Astrocyte (in vitro differentiated cells and primary cell): ENCODE data around the gene CISD1. TPM values are rescaled to one million over a fixed set of nuclear protein-coding genes. Genes with fewer than 3 reads are reported as not detected.

Experiments used
- DNase-seq: peaks from one replicate; pipeline ENCODE4 v3.0.0-alpha.2; 2010; ENCODE audit warnings: low read depth
- FAIRE-seq: peaks from 2 replicates; lab custom pipeline; 2011; peaks lifted over from hg19 to GRCh38; lab: Jason Lieb, UNC
- H2AFZ ChIP-seq: 2 replicates; pipeline ENCODE4 v1.6.0; 2012; ENCODE audit warnings: low read depth, low read length, inconsistent platforms
- H3K27ac ChIP-seq: 2 replicates; pipeline ENCODE4 v1.5.1; 2011; ENCODE audit warnings: low read depth, low read length, inconsistent platforms
- H3K27me3 ChIP-seq: 2 replicates; pipeline ENCODE4 v1.6.0; 2011; ENCODE audit warnings: low read length, inconsistent platforms; ENCODE audit not compliant: insufficient read depth
- H3K36me3 ChIP-seq: 2 replicates; pipeline ENCODE4 v1.5.1; 2011; ENCODE audit warnings: low read length, inconsistent platforms; ENCODE audit not compliant: insufficient read depth
- H3K4me1 ChIP-seq: 2 replicates; pipeline ENCODE4 v1.5.1; 2011; ENCODE audit warnings: low read length, inconsistent platforms; ENCODE audit not compliant: insufficient read depth
- H3K4me2 ChIP-seq: 2 replicates; pipeline ENCODE4 v1.6.0; 2012; ENCODE audit warnings: low read length, inconsistent platforms
- H3K4me3 ChIP-seq: 2 replicates; pipeline ENCODE4 v1.5.1; 2011; ENCODE audit warnings: low read depth, mild to moderate bottlenecking, low read length, inconsistent platforms; ENCODE audit not compliant: insufficient read depth
- H3K79me2 ChIP-seq: 2 replicates; pipeline ENCODE4 v1.6.0; 2012; ENCODE audit warnings: mild to moderate bottlenecking, low read length, inconsistent platforms; ENCODE audit not compliant: insufficient read depth
- H3K9ac ChIP-seq: 2 replicates; pipeline ENCODE4 v1.6.0; 2012; ENCODE audit warnings: mild to moderate bottlenecking, low read length, inconsistent platforms
- H3K9me3 ChIP-seq: 2 replicates; pipeline ENCODE4 v1.5.1; 2012; ENCODE audit warnings: low read depth, mild to moderate bottlenecking, low read length, inconsistent platforms; ENCODE audit not compliant: insufficient read depth
- H4K20me1 ChIP-seq: 2 replicates; pipeline ENCODE4 v1.6.0; 2012; ENCODE audit warnings: low read length, inconsistent platforms; ENCODE audit not compliant: insufficient read depth
- H3K27ac Mint-ChIP-seq: one replicate; pipeline ENCODE4 v1.8.0; 2021; ENCODE audit warnings: mild to moderate bottlenecking, mixed read lengths; ENCODE audit not compliant: unreplicated experiment
- H3K27me3 Mint-ChIP-seq: one replicate; pipeline ENCODE4 v1.8.0; 2021; ENCODE audit warnings: low read depth, mixed read lengths; ENCODE audit not compliant: unreplicated experiment
- H3K36me3 Mint-ChIP-seq: one replicate; pipeline ENCODE4 v1.8.0; 2021; ENCODE audit warnings: low read depth, mixed read lengths; ENCODE audit not compliant: unreplicated experiment
- H3K4me1 Mint-ChIP-seq: one replicate; pipeline ENCODE4 v1.8.0; 2021; ENCODE audit warnings: low read depth, mixed read lengths; ENCODE audit not compliant: unreplicated experiment
- H3K4me3 Mint-ChIP-seq: one replicate; pipeline ENCODE4 v1.8.0; 2021; ENCODE audit warnings: mild to moderate bottlenecking, moderate library complexity, mixed read lengths; ENCODE audit not compliant: unreplicated experiment
- H3K9me3 Mint-ChIP-seq: one replicate; pipeline ENCODE4 v1.8.0; 2021; ENCODE audit warnings: mild to moderate bottlenecking, mixed read lengths; ENCODE audit not compliant: unreplicated experiment
- EZH2 ChIP-seq: IDR thresholded peaks from 2 replicates; pipeline ENCODE4 v1.6.1; 2012; ENCODE audit warnings: mild to moderate bottlenecking, low read length, inconsistent platforms; ENCODE audit not compliant: insufficient read depth
- total RNA-seq: library from RNA; stranded (reverse); gene quantifications from 2 replicates; pipeline ENCODE4 v1.2.1, GENCODE V29; 2021
- TF ChIP-seq, protein P1 (sequence below): IDR thresholded peaks from 2 replicates; pipeline ENCODE4 v1.5.1; 2011; ENCODE audit warnings: low read depth, mild to moderate bottlenecking, inconsistent platforms, low read length, moderate library complexity; ENCODE audit not compliant: insufficient read depth

CISD1 gene
- total RNA-seq, 1 donor from 2014 or later: 36.3 TPM

DNA sequence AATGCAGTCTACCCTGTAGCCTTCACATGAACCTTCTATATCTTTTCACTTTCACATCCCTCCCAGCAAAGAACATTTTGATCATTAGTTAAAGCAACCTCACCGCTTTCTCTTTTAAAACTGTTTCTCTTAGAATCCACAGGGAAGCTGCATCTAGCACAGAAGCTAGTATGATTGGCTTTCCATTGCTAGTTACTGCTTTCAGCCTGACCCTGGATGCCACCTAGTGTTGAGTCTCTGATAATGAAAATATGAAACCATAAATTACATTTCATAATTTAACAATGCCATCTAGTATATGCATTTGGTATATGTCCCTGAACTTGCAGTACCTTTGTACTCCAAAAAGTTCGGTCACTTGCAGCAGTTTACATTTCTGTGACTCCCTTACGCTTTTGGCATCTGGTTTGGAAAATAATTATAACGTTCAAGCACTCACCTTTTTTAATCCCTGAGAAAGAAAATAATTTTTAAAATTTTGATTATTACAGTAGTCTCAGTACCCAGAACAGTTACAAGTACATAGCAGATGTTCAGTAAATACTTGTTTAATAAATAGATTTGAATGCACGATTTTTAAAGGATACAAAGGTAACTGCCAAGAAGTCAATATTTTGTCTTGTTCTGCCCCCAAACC is 22.7 kb downstream of the CISD1 start:
- Histone ChIP-seq H3K4me1 (no peaks in the 10 kb centered on the region), H4K20me1 (no peaks in the 10 kb centered on the region), H3K9ac (no peak overlapping the region), H3K4me3 (no peak overlapping the region), H3K79me2 (no peaks in the 10 kb centered on the region), H3K4me2 (no peak overlapping the region), H3K9me3 (no peaks in the 10 kb centered on the region), H3K36me3 (no peaks in the 10 kb centered on the region), H2AFZ (no peak overlapping the region), H3K27ac (no peak overlapping the region), H3K27me3 (no peaks in the 10 kb centered on the region)
- Mint-ChIP-seq H3K27me3 (no peaks in the 10 kb centered on the region), H3K4me1 (peaks cover 1% of the 10 kb centered on the region), H3K4me3 (no peak overlapping the region), H3K27ac (no peak overlapping the region), H3K36me3 (no peaks in the 10 kb centered on the region), H3K9me3 (no peaks in the 10 kb centered on the region)
- DNase-seq (peak; percentile 30), FAIRE-seq (no peak)
- no peak for TF ChIP-seq EZH2
- TF ChIP-seq, protein P1, sequence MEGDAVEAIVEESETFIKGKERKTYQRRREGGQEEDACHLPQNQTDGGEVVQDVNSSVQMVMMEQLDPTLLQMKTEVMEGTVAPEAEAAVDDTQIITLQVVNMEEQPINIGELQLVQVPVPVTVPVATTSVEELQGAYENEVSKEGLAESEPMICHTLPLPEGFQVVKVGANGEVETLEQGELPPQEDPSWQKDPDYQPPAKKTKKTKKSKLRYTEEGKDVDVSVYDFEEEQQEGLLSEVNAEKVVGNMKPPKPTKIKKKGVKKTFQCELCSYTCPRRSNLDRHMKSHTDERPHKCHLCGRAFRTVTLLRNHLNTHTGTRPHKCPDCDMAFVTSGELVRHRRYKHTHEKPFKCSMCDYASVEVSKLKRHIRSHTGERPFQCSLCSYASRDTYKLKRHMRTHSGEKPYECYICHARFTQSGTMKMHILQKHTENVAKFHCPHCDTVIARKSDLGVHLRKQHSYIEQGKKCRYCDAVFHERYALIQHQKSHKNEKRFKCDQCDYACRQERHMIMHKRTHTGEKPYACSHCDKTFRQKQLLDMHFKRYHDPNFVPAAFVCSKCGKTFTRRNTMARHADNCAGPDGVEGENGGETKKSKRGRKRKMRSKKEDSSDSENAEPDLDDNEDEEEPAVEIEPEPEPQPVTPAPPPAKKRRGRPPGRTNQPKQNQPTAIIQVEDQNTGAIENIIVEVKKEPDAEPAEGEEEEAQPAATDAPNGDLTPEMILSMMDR: peak; percentile 69

DNA sequence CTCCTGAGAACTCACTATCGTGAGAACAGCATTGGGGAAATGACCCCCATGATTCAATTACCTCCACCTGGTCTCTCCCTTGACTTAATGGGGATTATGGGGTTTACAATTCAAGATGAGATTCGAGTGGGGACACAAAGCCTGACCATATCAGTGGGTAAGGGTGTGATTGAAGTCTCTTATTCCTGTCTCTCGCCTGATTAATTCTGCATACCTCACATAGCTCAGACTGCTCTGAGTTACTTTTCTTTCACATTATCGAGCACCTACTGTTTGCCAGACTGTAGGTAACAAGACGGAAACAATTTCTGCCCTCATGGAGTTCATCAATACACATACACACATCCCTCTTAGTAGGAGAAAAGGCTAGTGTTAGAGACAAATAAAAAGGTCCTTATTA is 25.0 kb downstream of the CISD1 start:
- Histone ChIP-seq H3K79me2 (no peaks in the 10 kb centered on the region), H2AFZ (no peak overlapping the region), H3K27ac (no peak overlapping the region), H3K36me3 (no peaks in the 10 kb centered on the region), H4K20me1 (no peaks in the 10 kb centered on the region), H3K4me1 (no peaks in the 10 kb centered on the region), H3K27me3 (no peaks in the 10 kb centered on the region), H3K9me3 (no peaks in the 10 kb centered on the region), H3K4me3 (no peak overlapping the region), H3K4me2 (no peak overlapping the region), H3K9ac (no peak overlapping the region)
- no peaks in the 10 kb centered on the region for H3K27me3 Mint-ChIP-seq
- TF ChIP-seq EZH2: no peak
- TF ChIP-seq, protein P1: no peak
- H3K9me3 Mint-ChIP-seq: no peaks in the 10 kb centered on the region
- no peak for DNase-seq
- H3K4me1 Mint-ChIP-seq: peaks cover 1% of the 10 kb centered on the region
- H3K36me3 Mint-ChIP-seq: no peaks in the 10 kb centered on the region
- FAIRE-seq: no peak
- H3K27ac Mint-ChIP-seq: no peak overlapping the region
- H3K4me3 Mint-ChIP-seq: no peak overlapping the region

DNA sequence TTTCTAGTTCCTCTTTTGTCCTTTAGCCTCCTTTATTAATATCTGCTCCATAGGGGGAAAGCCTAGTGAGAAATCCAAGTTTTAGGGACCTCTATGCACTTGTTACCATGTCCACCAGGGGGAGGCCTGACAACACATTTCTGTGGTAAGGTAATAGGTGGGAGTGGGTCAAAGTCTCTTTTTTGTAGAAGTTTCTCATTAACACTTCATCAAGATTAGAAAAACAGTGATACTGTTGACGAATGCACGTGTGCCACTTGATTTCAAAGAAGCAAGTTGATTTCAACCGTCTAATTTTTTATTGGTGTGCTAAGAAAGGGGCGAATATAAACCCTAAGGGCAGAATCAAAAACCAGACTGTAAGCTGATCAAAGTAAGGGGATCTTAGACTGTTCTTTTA is 30.6 kb downstream of the CISD1 start:
- Mint-ChIP-seq H3K9me3 (no peaks in the 10 kb centered on the region), H3K27me3 (no peaks in the 10 kb centered on the region), H3K27ac (no peak overlapping the region), H3K4me3 (no peak overlapping the region), H3K36me3 (no peaks in the 10 kb centered on the region), H3K4me1 (no peaks in the 10 kb centered on the region)
- Histone ChIP-seq H3K79me2 (no peaks in the 10 kb centered on the region), H3K9me3 (no peaks in the 10 kb centered on the region), H3K27me3 (no peaks in the 10 kb centered on the region), H2AFZ (no peak overlapping the region), H3K4me1 (no peaks in the 10 kb centered on the region), H3K27ac (no peak overlapping the region), H4K20me1 (no peaks in the 10 kb centered on the region), H3K9ac (no peak overlapping the region), H3K36me3 (no peaks in the 10 kb centered on the region), H3K4me3 (no peak overlapping the region), H3K4me2 (no peak overlapping the region)
- no peak for TF ChIP-seq EZH2
- TF ChIP-seq, protein P1: peak; percentile 90
- peak; percentile 36 for DNase-seq
- FAIRE-seq: no peak
